Neural cell (in vitro differentiated cells): ENCODE measurements around the gene IL31RA. TPM values are rescaled to one million over a fixed set of nuclear protein-coding genes. Genes with fewer than 3 reads are reported as not detected.

ENCODE experiments used
- H2AFZ ChIP-seq: fragments of 200-600, 300-800 bp; sonication (generic), shearing (Covaris generic); 2 replicates; pipeline ENCODE4 v1.6.0; 2014; ENCODE audit warnings: low read depth, mild to moderate bottlenecking, antibody characterized with exemption, low read length, moderate library complexity
- H3F3A ChIP-seq: fragments of 200-600 bp; shearing (Covaris generic); 2 replicates; pipeline ENCODE4 v1.6.1; 2016; ENCODE audit warnings: mild to moderate bottlenecking, moderate library complexity, mixed read lengths, antibody characterized with exemption, low read length; ENCODE audit not compliant: insufficient read depth, poor library complexity, severe bottlenecking
- H3K27ac ChIP-seq: fragments of 200-600, 300-800 bp; sonication (generic), shearing (Covaris generic); 2 replicates; pipeline ENCODE4 v1.5.1; 2014; ENCODE audit warnings: mild to moderate bottlenecking, low read length, moderate library complexity
- H3K27me3 ChIP-seq: fragments of 300-800, 200-600 bp; sonication (generic), shearing (Covaris generic); 2 replicates; pipeline ENCODE4 v1.6.0; 2014; ENCODE audit warnings: mild to moderate bottlenecking, low read depth, low read length, moderate library complexity; ENCODE audit not compliant: insufficient read depth
- H3K36me3 ChIP-seq: fragments of 300-800, 200-600 bp; sonication (generic), shearing (Covaris generic); 2 replicates; pipeline ENCODE4 v1.5.1; 2014; ENCODE audit warnings: mild to moderate bottlenecking, antibody characterized with exemption, low read length, moderate library complexity; ENCODE audit not compliant: insufficient read depth
- H3K4me2 ChIP-seq: fragments of 300-800, 200-600 bp; sonication (generic), shearing (Covaris generic); 2 replicates; pipeline ENCODE4 v1.6.0; 2014; ENCODE audit warnings: mild to moderate bottlenecking, low read length
- H3K4me3 ChIP-seq: fragments of 300-800, 200-600 bp; sonication (generic), shearing (Covaris generic); 2 replicates; pipeline ENCODE4 v1.5.1; 2014; ENCODE audit warnings: mild to moderate bottlenecking, low read length, moderate library complexity
- H3K79me2 ChIP-seq: fragments of 200-600 bp; shearing (Covaris generic); replicated peaks from 2 replicates; pipeline ENCODE4 v1.6.0; 2014; ENCODE audit warnings: mild to moderate bottlenecking, low read length, moderate library complexity; ENCODE audit not compliant: insufficient read depth
- H3K9ac ChIP-seq: fragments of 300-800, 200-600 bp; sonication (generic), shearing (Covaris generic); 2 replicates; pipeline ENCODE4 v1.6.1; 2016; ENCODE audit warnings: mild to moderate bottlenecking, low read length, mixed read lengths
- H3K9me2 ChIP-seq: fragments of 200-600 bp; shearing (Covaris generic); 2 replicates; pipeline ENCODE4 v1.6.1; 2016; ENCODE audit warnings: mild to moderate bottlenecking, low read length, mixed read lengths; ENCODE audit not compliant: insufficient read depth
- H3K9me3 ChIP-seq: fragments of 200-600, 300-800 bp; sonication (generic), shearing (Covaris generic); 2 replicates; pipeline ENCODE4 v1.6.1; 2016; ENCODE audit warnings: mild to moderate bottlenecking, mixed run types, low read length, moderate library complexity, mixed read lengths
- H4K20me1 ChIP-seq: fragments of 200-600 bp; shearing (Covaris generic); 2 replicates; pipeline ENCODE4 v1.6.1; 2016; ENCODE audit warnings: mild to moderate bottlenecking, mixed run types; ENCODE audit not compliant: insufficient read depth
- EP300 ChIP-seq: fragments of 450-650 bp; conservative IDR thresholded peaks from 2 replicates; pipeline ENCODE4 v1.6.1; 2014; ENCODE audit warnings: antibody characterized with exemption, mild to moderate bottlenecking, moderate library complexity; ENCODE audit not compliant: poor library complexity, severe bottlenecking
- EZH2 ChIP-seq: fragments of 200-600, 300-800 bp; shearing (Covaris generic), sonication (generic); IDR thresholded peaks from 2 replicates; pipeline ENCODE4 v1.6.1; 2014; ENCODE audit warnings: antibody characterized with exemption, low read length, borderline replicate concordance, mild to moderate bottlenecking; ENCODE audit not compliant: insufficient read depth, poor library complexity, severe bottlenecking
- MXI1 ChIP-seq: fragments of 450-650 bp; conservative IDR thresholded peaks from 2 replicates; pipeline ENCODE4 v1.6.1; 2014; ENCODE audit warnings: antibody characterized with exemption, mild to moderate bottlenecking; ENCODE audit not compliant: poor library complexity, severe bottlenecking
- POLR2AphosphoS5 ChIP-seq: IDR thresholded peaks from 2 replicates; pipeline ENCODE4 v1.6.1; 2012
- RAD21 ChIP-seq: fragments of 450-650 bp; conservative IDR thresholded peaks from 2 replicates; pipeline ENCODE4 v1.6.1; 2014; ENCODE audit warnings: antibody characterized with exemption, mild to moderate bottlenecking, moderate library complexity
- SMC3 ChIP-seq: fragments of 450-650 bp; conservative IDR thresholded peaks from 2 replicates; pipeline ENCODE4 v1.6.1; 2014; ENCODE audit warnings: antibody characterized with exemption, mild to moderate bottlenecking, moderate library complexity; ENCODE audit not compliant: poor library complexity
- TAF1 ChIP-seq: IDR thresholded peaks from 2 replicates; pipeline ENCODE4 v1.6.1; 2012; ENCODE audit warnings: low read depth
- polyA plus RNA-seq: library from polyadenylated mRNA; depleted of rRNA; stranded (reverse); fragments of >200 nt; gene quantifications from 2 replicates; pipeline ENCODE4 v1.2.3, GENCODE V29; 2014
- TF ChIP-seq, protein P1 (sequence below): fragments of 450-650 bp; IDR thresholded peaks from 2 replicates; pipeline ENCODE4 v1.5.1; 2014; ENCODE audit warnings: antibody characterized with exemption, mild to moderate bottlenecking, moderate library complexity; ENCODE audit not compliant: poor library complexity, severe bottlenecking
- TF ChIP-seq, protein P2 (sequence below): IDR thresholded peaks from 2 replicates; pipeline ENCODE4 v1.6.1; 2012; ENCODE audit warnings: borderline replicate concordance

Gene IL31RA
- polyA plus RNA-seq, 1 donor from 2014 or later = not detected

DNA sequence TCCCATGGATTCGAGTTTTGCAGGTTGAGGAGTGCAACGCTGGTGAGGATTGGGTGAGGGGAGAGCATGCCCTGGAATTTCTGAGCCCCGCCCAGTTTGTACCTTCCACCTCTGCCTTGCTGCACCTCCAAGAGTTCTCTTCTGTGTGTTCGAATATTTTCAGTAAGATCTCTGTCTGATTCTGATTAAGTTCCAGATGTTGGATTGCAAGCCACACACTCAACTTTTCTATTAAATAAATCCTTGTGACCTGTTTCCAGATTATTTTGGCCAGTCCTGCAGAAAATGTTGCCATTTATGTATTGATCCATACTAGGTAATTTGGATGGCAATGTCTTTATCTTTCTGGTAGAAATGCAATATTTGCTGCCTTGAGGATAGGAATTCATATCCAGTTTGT lies 54.1 kb downstream of the IL31RA start:
- Histone ChIP-seq H3K9ac (no peak overlapping the region), H3K4me3 (no peak overlapping the region), H3K9me2 (no peaks in the 10 kb centered on the region), H3K27me3 (no peaks in the 10 kb centered on the region), H3K4me2 (no peak overlapping the region), H3K79me2 (no peaks in the 10 kb centered on the region), H3K27ac (no peak overlapping the region), H3F3A (no peaks in the 10 kb centered on the region), H4K20me1 (no peaks in the 10 kb centered on the region), H3K36me3 (no peaks in the 10 kb centered on the region), H3K9me3 (no peaks in the 10 kb centered on the region), H2AFZ (no peak overlapping the region)
- TF ChIP-seq RAD21 = no peak

DNA sequence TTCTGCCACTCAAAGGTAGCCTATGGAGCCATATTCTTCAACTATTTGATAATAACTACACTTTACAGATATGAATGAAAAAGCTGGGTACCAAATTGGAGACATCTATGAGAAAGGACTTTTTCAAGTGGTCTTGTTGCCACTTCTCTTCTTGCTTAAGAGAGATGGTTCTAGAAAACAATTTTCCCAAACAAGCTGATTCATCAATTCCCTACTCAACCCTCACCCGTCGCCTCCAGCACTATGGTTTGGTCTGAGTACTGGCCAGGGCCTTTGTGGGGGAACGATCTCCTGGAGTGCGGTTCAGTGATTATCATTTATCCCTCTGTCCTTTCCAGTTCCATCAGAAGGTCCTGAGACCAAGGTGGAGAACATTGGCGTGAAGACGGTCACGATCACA lies 56.8 kb downstream of the IL31RA start:
- Histone ChIP-seq H3K9me3 (no peaks in the 10 kb centered on the region), H3K9me2 (no peaks in the 10 kb centered on the region), H4K20me1 (no peaks in the 10 kb centered on the region), H3K27ac (no peak overlapping the region), H3K27me3 (no peaks in the 10 kb centered on the region), H2AFZ (no peak overlapping the region), H3K4me3 (no peak overlapping the region), H3K4me2 (no peak overlapping the region), H3K9ac (no peak overlapping the region), H3F3A (no peaks in the 10 kb centered on the region), H3K36me3 (no peaks in the 10 kb centered on the region), H3K79me2 (no peaks in the 10 kb centered on the region)
- TF ChIP-seq SMC3 (no peak), POLR2AphosphoS5 (no peak), RAD21 (no peak), MXI1 (no peak), EZH2 (no peak), EP300 (no peak), TAF1 (no peak)
- TF ChIP-seq, protein P1, sequence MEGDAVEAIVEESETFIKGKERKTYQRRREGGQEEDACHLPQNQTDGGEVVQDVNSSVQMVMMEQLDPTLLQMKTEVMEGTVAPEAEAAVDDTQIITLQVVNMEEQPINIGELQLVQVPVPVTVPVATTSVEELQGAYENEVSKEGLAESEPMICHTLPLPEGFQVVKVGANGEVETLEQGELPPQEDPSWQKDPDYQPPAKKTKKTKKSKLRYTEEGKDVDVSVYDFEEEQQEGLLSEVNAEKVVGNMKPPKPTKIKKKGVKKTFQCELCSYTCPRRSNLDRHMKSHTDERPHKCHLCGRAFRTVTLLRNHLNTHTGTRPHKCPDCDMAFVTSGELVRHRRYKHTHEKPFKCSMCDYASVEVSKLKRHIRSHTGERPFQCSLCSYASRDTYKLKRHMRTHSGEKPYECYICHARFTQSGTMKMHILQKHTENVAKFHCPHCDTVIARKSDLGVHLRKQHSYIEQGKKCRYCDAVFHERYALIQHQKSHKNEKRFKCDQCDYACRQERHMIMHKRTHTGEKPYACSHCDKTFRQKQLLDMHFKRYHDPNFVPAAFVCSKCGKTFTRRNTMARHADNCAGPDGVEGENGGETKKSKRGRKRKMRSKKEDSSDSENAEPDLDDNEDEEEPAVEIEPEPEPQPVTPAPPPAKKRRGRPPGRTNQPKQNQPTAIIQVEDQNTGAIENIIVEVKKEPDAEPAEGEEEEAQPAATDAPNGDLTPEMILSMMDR = no peak
- TF ChIP-seq, protein P2, sequence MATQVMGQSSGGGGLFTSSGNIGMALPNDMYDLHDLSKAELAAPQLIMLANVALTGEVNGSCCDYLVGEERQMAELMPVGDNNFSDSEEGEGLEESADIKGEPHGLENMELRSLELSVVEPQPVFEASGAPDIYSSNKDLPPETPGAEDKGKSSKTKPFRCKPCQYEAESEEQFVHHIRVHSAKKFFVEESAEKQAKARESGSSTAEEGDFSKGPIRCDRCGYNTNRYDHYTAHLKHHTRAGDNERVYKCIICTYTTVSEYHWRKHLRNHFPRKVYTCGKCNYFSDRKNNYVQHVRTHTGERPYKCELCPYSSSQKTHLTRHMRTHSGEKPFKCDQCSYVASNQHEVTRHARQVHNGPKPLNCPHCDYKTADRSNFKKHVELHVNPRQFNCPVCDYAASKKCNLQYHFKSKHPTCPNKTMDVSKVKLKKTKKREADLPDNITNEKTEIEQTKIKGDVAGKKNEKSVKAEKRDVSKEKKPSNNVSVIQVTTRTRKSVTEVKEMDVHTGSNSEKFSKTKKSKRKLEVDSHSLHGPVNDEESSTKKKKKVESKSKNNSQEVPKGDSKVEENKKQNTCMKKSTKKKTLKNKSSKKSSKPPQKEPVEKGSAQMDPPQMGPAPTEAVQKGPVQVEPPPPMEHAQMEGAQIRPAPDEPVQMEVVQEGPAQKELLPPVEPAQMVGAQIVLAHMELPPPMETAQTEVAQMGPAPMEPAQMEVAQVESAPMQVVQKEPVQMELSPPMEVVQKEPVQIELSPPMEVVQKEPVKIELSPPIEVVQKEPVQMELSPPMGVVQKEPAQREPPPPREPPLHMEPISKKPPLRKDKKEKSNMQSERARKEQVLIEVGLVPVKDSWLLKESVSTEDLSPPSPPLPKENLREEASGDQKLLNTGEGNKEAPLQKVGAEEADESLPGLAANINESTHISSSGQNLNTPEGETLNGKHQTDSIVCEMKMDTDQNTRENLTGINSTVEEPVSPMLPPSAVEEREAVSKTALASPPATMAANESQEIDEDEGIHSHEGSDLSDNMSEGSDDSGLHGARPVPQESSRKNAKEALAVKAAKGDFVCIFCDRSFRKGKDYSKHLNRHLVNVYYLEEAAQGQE = no peak

GRCh38 chr5:55908804-55909203 lies 57.6 kb downstream of the IL31RA start:
- no peaks in the 10 kb centered on the region for H3K36me3 ChIP-seq
- H3K9me3 ChIP-seq = no peaks in the 10 kb centered on the region
- no peaks in the 10 kb centered on the region for H3F3A ChIP-seq
- no peak overlapping the region for H3K9ac ChIP-seq
- no peaks in the 10 kb centered on the region for H3K79me2 ChIP-seq
- H3K9me2 ChIP-seq = no peaks in the 10 kb centered on the region
- H3K27ac ChIP-seq = no peak overlapping the region
- no peak overlapping the region for H3K4me3 ChIP-seq
- H4K20me1 ChIP-seq = no peaks in the 10 kb centered on the region
- no peak overlapping the region for H2AFZ ChIP-seq
- no peaks in the 10 kb centered on the region for H3K27me3 ChIP-seq
- no peak overlapping the region for H3K4me2 ChIP-seq
- TF ChIP-seq TAF1 (no peak), SMC3 (no peak), RAD21 (no peak), EZH2 (no peak), POLR2AphosphoS5 (no peak)
- TF ChIP-seq, protein P2 = no peak
- TF ChIP-seq, protein P1 = no peak
